Raji (cell line): ENCODE data around the gene SMARCB1.

ENCODE experiments used
- POLR2A ChIP-seq: IDR thresholded peaks from 2 replicates; pipeline ENCODE4 v1.6.1; 2011; ENCODE audit warnings: low read depth, low read length, control low read depth; ENCODE audit not compliant: insufficient read depth

The SMARCB1 gene

GRCh38 chr22:23782703-23783102 lies 4.1 kb upstream of the SMARCB1 start:
- no peak for TF ChIP-seq POLR2A

- no peak for TF ChIP-seq POLR2A
Measured at GRCh38 chr22:23783265-23784150, 3.3 kb upstream of the SMARCB1 start.

DNA sequence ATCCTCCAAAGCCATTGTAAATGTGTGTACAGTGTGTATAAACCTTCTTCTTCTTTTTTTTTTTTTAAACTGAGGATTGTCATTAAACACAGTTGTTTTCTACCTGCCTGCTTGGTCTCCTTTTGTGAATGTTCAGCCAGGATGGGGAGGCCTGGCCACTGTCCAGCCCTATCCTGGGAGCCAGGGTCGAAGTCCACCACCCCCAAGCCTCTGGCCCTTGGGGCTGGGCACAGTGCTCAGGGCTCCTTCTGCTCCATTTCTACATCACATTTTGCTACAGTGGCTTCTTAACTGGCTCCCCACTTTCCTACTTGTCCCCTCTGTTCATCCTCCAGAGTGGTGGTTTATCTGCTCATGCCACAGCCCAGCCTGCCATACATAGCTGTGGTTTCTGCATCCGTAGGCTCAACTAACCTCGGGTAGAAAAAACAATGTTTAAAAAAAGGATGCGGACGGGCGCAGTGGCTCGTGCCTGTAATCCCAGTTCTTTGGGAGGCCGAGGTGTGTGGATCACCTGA lies 2.5 kb upstream of the SMARCB1 start:
- no peak for TF ChIP-seq POLR2A

GRCh38 chr22:23786261-23786710 lies 480 bp upstream of the SMARCB1 start:
- TF ChIP-seq POLR2A = no peak

DNA sequence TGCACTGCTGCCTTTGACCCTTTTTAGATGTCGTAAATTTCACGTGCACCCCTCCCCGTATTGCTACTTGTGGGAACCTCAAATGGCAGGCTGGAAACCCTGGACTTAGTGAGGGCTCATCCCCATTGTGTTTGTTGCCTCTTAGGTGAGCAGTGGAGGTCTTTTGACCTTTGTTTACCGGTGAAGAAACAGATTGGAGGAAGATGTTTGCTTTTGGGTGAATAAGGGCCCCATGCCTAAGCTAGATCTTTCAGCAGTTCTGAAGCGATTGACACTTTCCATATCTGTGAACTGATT lies 782 bp downstream of the SMARCB1 start:
- no peak for TF ChIP-seq POLR2A

- TF ChIP-seq POLR2A = no peak
Measured at GRCh38 chr22:23787910-23788309, 1.1 kb downstream of the SMARCB1 start.

DNA sequence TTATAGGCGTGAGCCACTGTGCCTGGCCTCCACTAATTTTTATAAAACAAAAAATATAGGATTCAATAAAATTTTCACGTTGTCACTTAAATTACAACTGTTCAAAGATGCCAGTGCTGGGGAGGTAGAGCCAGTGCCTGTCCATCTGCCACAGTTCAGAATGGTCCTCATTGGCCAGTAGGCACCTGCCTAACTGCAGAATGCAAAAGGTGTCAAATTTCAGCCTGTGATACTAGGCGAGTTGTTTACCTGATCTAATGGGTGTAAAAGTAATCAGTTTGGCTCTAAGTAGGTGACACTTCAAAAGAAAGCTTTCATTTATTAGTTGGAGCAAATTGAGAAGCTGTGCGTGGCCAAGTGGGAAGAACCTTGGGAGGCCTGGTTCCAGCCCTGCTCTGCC lies 2.4 kb downstream of the SMARCB1 start:
- TF ChIP-seq POLR2A = no peak

DNA sequence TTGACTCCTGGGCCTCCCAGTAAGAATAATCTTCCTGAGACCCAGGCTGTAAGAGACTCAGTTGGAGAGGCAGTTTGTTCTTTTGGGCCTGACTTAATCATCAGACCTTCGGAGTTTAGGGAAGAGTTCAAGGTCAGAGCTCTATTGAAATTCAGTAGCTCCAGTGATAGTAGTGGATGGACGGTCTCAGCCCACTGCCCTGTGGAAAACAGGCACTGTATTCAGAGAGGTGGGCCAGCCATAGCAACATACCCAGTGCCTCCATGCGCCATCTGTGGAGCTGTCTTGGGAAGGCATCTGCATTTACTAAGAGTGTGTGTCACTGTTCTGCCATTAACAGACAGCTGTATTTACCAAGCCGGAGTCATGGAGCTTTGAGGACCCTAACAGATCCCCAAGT lies 2.9 kb downstream of the SMARCB1 start:
- TF ChIP-seq POLR2A = no peak

GRCh38 chr22:23790819-23791737 lies 4.3 kb downstream of the SMARCB1 start:
- TF ChIP-seq POLR2A = no peak

- TF ChIP-seq POLR2A = no peak
Measured at GRCh38 chr22:23791738-23792645, 5.2 kb downstream of the SMARCB1 start.

- TF ChIP-seq POLR2A = no peak
Measured at GRCh38 chr22:23793326-23793725, 6.6 kb downstream of the SMARCB1 start.

GRCh38 chr22:23796461-23796860 lies 9.7 kb downstream of the SMARCB1 start:
- TF ChIP-seq POLR2A = no peak

GRCh38 chr22:23800297-23801237 lies 13.8 kb downstream of the SMARCB1 start:
- TF ChIP-seq POLR2A = peak; percentile 11; the same call in 1 of the 2 replicates
